GM18502 (cell line): ENCODE results near the gene MYO18B.

Experiments
- ATAC-seq: cut with Tn5 transposase; IDR thresholded peaks from one replicate; pipeline ENCODE4 v1.9.1; 2021; ENCODE audit warnings: mild to moderate bottlenecking; ENCODE audit not compliant: unreplicated experiment, poor library complexity

Gene MYO18B

DNA sequence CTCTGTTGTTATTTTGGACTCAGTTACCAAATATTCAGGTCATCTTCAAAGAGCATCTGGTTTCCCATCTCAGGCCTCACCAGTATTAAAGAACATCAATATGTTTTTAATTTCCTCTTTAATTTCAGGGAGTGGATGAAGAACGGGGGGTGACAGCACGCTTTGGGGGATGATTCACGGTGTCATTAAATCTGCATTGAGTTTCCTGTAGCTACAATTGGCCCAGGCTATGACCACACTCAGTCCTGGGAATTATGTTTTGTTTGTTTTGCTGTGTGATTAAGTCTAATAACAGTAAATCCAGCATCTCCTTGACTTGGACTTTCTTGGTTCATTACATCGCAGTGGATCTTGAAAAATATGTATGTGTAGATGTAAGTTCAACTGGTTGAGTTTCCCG lies 277.6 kb downstream of the MYO18B start:
- ATAC-seq, result no peak

DNA sequence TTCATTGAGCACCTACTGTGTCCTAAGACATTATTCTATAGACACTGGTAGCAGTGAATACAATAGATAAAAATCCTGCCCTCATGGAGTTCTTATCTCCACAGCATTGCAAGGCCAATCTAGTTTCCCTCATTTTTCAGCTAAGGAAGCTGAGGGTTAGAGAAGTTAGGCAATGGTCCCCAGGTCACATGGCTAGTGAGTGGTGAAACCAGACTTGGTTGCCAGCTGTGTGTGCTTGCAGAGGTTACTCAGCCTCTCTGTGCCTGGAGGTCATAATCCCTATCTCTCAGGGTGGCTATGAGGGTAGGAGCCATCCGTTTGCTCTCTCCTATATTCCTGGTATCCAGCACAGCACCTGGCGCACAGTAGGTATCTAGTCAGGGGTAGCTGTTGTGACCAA lies 279.5 kb downstream of the MYO18B start:
- no peak for ATAC-seq

- no peak for ATAC-seq
These were observed 281.3 kb downstream of the MYO18B start for GRCh38 chr22:26023104-26023775.

- ATAC-seq, result no peak
These were observed 283.6 kb downstream of the MYO18B start for GRCh38 chr22:26025626-26026025.

- no peak for ATAC-seq
These were observed 285.4 kb downstream of the MYO18B start for GRCh38 chr22:26027341-26027740.

DNA sequence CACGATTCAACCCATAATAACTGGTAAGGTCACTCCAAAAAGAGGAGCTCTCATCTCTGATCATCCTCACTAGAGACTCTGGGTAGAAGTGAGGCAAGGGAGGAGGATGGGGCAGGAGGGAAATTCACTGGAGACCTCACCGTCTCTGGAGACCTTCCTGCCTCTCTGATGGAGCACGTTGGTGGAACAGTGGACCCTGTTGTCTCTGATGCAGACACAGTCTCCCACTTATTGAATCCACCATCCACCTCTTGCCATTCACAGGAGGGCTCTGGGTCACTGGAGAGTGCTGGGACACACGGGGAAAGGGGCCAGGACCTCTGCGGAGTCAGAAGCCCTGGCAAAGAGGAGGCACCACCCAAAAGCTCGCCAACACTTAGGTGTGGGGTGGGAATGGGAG lies 289.7 kb downstream of the MYO18B start:
- ATAC-seq, result no peak

- ATAC-seq, result no peak
These were observed 291.1 kb downstream of the MYO18B start for GRCh38 chr22:26033071-26033470.

- ATAC-seq, result no peak
These were observed 291.6 kb downstream of the MYO18B start for GRCh38 chr22:26033586-26033985.

DNA sequence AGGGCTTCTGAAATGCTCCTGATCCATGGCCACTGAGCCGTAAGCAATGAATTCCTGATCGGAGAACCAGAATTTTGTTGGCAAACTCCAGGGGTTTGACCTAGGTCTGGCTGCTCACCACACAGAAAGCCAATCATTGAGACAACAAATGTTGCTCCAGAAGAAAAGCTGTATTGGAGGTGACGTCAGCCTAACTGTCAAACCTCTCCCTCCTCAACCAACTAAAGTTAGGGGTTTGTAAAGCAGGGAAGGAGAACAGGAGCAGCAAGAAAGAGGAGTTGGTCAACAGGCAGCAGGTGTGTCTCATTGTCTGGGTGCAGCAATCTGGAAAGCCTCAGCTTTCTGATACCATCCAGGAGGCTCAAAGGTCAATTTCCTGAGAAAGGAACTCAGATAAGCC lies 293.5 kb downstream of the MYO18B start:
- no peak for ATAC-seq

GRCh38 chr22:26038365-26038764 lies 296.4 kb downstream of the MYO18B start:
- ATAC-seq, result no peak

DNA sequence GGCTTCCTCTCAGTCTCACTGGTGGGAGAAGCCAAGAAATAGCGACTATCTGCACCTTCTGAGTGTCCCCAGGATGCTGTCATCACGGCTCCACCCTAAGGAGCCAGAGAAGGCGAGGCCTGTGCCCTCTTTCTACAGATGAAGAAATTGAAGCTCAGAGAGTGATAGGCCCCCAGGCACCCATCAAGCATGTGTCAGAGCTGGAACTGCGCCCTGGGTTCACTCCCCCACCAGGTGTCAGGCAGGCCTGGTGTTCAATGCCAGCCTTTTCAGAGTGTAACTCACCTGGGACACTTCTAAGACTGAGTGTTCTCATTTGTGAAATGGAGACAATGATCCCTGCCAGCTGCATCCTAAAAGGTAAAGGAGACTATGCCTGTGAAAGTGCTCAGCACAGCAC lies 299.9 kb downstream of the MYO18B start:
- ATAC-seq, result no peak

- no peak for ATAC-seq
These were observed 301.0 kb downstream of the MYO18B start for GRCh38 chr22:26043031-26043430.

GRCh38 chr22:26045051-26045450 lies 303.1 kb downstream of the MYO18B start:
- no peak for ATAC-seq

- no peak for ATAC-seq
These were observed 303.9 kb downstream of the MYO18B start for GRCh38 chr22:26045860-26046259.

DNA sequence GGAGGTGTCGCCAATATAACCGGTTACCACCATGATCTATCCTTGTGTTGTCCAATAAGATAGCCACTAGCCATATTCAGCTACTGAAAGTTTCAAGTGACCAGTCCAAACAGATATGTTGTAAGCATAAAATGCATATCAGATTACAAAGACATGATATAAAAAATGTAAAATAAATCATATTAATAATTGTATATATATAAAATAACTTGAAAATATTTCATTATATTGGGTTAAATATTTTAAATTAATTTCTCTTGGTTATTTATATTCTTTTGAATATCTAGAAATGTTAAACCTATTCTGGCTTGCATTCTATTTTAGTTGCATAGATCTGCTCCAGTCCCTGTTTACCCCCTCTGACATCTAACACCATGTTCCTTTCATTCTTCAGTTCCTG lies 305.5 kb downstream of the MYO18B start:
- ATAC-seq, result no peak

GRCh38 chr22:26047920-26048319 lies 305.9 kb downstream of the MYO18B start:
- no peak for ATAC-seq

GRCh38 chr22:26050079-26050478 lies 308.1 kb downstream of the MYO18B start:
- no peak for ATAC-seq

- ATAC-seq, result no peak
These were observed 311.8 kb downstream of the MYO18B start for GRCh38 chr22:26053737-26054316.

DNA sequence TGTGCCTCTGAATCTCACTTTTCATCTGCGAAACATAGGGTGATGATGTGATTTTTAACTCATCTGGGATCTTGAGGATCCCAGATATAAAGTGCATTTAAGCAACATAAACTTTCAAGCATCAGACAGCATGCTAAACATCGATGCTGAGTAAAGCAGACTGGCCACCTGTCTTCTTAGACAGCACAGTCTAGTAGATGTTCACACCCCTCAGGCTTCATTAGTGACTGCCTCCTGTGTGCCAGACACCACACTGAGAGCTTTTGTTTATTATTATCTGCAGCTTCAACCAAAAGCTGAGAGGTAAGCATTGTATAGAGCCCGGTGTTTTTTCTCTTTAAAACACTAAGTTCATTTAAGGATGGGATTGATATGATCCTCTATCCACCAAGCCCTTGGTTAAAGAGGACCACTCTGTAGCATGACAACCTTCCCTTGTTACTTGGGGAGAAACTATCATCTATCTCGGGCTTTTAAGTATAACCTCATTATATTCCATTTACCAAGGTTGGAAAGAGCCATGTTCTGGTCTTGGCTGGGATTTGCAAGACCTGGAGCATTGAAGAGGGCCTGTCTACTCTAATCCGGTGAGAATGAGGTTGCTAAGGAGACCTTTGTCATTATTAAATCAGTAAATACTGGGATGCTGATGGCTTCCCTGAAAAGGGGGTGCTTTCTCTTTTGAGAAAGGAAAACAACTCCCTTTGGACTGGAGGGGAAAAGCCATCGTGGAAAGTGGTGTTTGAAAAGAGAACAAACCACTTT lies 313.0 kb downstream of the MYO18B start:
- no peak for ATAC-seq

DNA sequence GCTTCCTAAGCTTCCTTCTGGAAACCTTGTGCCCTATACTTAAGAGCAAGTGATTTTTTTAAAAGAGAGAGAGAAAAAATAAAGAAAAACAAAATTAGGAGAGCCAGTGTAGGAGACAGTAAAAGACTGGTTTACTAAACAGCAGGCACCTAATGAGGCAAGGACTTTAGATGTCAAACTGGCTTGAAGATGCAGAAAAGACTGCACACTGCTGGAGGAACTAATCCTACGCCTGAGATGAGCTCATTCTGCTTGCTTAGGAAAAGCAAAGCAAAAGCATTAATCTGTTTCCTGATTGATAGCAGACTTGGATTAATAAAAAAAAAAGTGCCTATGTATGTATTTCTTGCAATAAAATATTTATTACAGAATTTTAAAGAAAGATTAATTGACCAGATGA lies 313.7 kb downstream of the MYO18B start:
- ATAC-seq, result no peak

- no peak for ATAC-seq
These were observed 314.6 kb downstream of the MYO18B start for GRCh38 chr22:26056455-26057200.
